ENCODE measurements around the gene PRTFDC1. TPM values are rescaled to one million over a fixed set of nuclear protein-coding genes. Genes with fewer than 3 reads are reported as not detected.

PRTFDC1 gene
- total RNA-seq, 3 donors from 2014 or later (not counting 1 experiment from before 2014, with no cell fraction given), result 1.2 to 1.9 (median 1.4) TPM

DNA sequence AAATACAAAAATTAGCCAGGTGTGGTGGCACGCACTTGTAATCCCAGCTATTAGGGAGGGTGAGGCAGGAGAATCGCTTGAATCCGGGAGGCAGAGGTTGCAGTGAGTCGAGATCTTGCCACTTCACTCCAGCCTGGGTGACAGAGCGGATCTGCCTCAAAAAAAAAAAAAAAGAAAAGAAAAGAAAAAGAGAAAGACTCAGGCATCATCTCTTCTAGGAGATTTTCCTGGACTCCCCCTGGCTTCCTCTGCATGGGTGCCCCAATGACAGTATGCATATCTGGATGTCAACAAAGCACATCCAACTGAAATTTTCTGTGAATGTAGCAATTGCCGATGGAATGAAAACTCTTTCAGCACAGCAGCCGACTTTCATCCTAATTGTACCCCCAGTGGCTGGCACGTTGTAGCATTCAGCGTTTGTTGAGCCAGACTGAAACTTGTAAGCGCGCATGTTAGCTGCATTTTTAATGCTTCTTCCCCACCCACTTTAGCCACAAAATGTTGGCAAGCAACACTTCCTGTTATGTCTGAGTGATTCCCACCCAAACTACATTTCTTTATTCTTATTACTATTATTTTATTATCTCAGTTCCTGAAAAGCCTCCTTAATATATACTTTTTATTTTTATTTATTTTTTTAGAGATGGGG is 70.2 kb downstream of the PRTFDC1 start:
- Mint-ChIP-seq H3K4me3 (peak overlapping the region; percentile 83), H3K9me3 (no peaks in the 10 kb centered on the region), H3K27ac (peak overlapping the region; percentile 58 to 77), H3K27me3 (ENCODE audit: low read depth in 2 of 2) (no peaks in the 10 kb centered on the region), H3K36me3 (no peaks in the 10 kb centered on the region), H3K4me1 (peaks cover 32 to 41% of the 10 kb centered on the region in 2 donors)
- Histone ChIP-seq H3K4me1 (ENCODE audit: control insufficient read depth, insufficient read depth, low read length) (peaks cover 24% of the 10 kb centered on the region), H3K27me3 (ENCODE audit: control insufficient read depth, insufficient read depth, low read length) (no peaks in the 10 kb centered on the region), H3K27ac (ENCODE audit: low read length) (peak overlapping the region; percentile 8), H3K4me3 (ENCODE audit: low read length) (peak overlapping the region; percentile 15), H3K9me3 (ENCODE audit: control insufficient read depth, insufficient read depth, low read length) (no peaks in the 10 kb centered on the region), H3K36me3 (ENCODE audit: control insufficient read depth, insufficient read depth, low read length) (no peaks in the 10 kb centered on the region)
- WGBS (ENCODE audit: insufficient coverage), result 44% methylated on average over 11 of the region's 11 CpGs
- DNase-seq, result peak in 1 of 2 donors; percentile 79
- ATAC-seq, result peak; percentile 41 to 71 (median 42)
- TF ChIP-seq, protein P1, sequence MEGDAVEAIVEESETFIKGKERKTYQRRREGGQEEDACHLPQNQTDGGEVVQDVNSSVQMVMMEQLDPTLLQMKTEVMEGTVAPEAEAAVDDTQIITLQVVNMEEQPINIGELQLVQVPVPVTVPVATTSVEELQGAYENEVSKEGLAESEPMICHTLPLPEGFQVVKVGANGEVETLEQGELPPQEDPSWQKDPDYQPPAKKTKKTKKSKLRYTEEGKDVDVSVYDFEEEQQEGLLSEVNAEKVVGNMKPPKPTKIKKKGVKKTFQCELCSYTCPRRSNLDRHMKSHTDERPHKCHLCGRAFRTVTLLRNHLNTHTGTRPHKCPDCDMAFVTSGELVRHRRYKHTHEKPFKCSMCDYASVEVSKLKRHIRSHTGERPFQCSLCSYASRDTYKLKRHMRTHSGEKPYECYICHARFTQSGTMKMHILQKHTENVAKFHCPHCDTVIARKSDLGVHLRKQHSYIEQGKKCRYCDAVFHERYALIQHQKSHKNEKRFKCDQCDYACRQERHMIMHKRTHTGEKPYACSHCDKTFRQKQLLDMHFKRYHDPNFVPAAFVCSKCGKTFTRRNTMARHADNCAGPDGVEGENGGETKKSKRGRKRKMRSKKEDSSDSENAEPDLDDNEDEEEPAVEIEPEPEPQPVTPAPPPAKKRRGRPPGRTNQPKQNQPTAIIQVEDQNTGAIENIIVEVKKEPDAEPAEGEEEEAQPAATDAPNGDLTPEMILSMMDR (IDR thresholded peaks at IDR 0.05), result no peak
- intact Hi-C loops (cut with micrococcal nuclease), result no loop called here

DNA sequence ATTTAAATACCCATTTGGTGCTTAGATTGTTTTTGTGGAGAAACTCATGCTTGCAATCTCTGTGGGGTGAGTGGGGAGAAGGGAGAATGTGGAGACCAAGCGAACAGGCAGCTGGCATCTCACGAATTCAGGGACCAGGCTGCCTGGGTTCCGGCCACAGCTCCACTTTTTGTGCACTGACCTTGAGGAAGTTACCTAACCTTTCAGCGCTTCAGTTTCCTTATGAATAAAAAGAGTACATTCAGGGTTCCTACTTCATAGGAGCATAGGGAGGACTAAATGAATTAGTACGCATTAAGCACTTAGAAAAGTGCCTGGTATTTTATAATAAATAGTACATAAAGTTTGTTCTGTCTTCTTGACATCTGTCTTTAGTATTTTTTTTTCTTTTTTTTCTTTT is 72.5 kb downstream of the PRTFDC1 start:
- H3K27me3 ChIP-seq (ENCODE audit: control insufficient read depth, insufficient read depth, low read length), result no peaks in the 10 kb centered on the region
- Mint-ChIP-seq H3K27ac (no peak overlapping the region), H3K36me3 (no peaks in the 10 kb centered on the region), H3K4me1 (peaks cover 24 to 27% of the 10 kb centered on the region in 2 donors), H3K9me3 (peaks cover 0 to 2% of the 10 kb centered on the region in 2 donors), H3K27me3 (ENCODE audit: low read depth in 2 of 2) (no peaks in the 10 kb centered on the region), H3K4me3 (no peak overlapping the region)
- H3K4me1 ChIP-seq (ENCODE audit: control insufficient read depth, insufficient read depth, low read length), result peaks cover 13% of the 10 kb centered on the region
- TF ChIP-seq, protein P1 (IDR thresholded peaks at IDR 0.05), result no peak
- intact Hi-C loops (cut with micrococcal nuclease), result no loop called here
- no peak overlapping the region for H3K27ac ChIP-seq (ENCODE audit: low read length)
- H3K4me3 ChIP-seq (ENCODE audit: low read length), result no peak overlapping the region
- H3K9me3 ChIP-seq (ENCODE audit: control insufficient read depth, insufficient read depth, low read length), result peaks cover 2% of the 10 kb centered on the region
- WGBS (ENCODE audit: insufficient coverage), result 92% methylated on average over 4 of the region's 5 CpGs
- no peak for DNase-seq
- H3K36me3 ChIP-seq (ENCODE audit: control insufficient read depth, insufficient read depth, low read length), result no peaks in the 10 kb centered on the region
- ATAC-seq, result no peak

DNA sequence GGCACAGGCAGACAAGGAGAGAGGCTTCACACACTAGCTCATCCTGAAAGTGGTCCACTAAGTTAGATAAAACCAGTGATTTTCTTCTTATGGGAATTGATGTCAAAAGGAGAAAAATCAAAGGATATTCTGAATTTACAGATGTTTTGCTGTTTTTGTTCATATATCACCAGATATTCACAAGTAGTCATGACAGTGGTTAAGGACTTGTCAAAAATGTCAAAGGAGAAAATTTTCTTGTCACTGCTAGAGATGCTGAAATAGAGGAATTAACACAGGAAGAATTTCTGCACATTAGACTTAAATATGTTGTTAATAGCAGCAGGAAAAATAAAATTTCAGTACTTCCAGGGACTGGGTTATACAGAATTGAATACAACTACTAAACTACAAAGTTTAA is 78.3 kb downstream of the PRTFDC1 start:
- Histone ChIP-seq H3K36me3 (ENCODE audit: control insufficient read depth, insufficient read depth, low read length) (no peaks in the 10 kb centered on the region), H3K9me3 (ENCODE audit: control insufficient read depth, insufficient read depth, low read length) (peaks cover 2% of the 10 kb centered on the region), H3K4me1 (ENCODE audit: control insufficient read depth, insufficient read depth, low read length) (peaks cover 8% of the 10 kb centered on the region), H3K4me3 (ENCODE audit: low read length) (no peak overlapping the region), H3K27me3 (ENCODE audit: control insufficient read depth, insufficient read depth, low read length) (no peaks in the 10 kb centered on the region), H3K27ac (ENCODE audit: low read length) (no peak overlapping the region)
- H3K36me3 Mint-ChIP-seq, result no peaks in the 10 kb centered on the region
- ATAC-seq (no peak), DNase-seq (no peak)
- H3K4me1 Mint-ChIP-seq, result peaks cover 16 to 20% of the 10 kb centered on the region in 2 donors
- no peak overlapping the region for H3K27ac Mint-ChIP-seq
- H3K27me3 Mint-ChIP-seq (ENCODE audit: low read depth in 2 of 2), result no peaks in the 10 kb centered on the region
- TF ChIP-seq, protein P1 (IDR thresholded peaks at IDR 0.05), result no peak
- no peak overlapping the region for H3K4me3 Mint-ChIP-seq
- intact Hi-C loops (cut with micrococcal nuclease), result no loop called here
- H3K9me3 Mint-ChIP-seq, result peaks cover 0 to 2% of the 10 kb centered on the region in 2 donors

DNA sequence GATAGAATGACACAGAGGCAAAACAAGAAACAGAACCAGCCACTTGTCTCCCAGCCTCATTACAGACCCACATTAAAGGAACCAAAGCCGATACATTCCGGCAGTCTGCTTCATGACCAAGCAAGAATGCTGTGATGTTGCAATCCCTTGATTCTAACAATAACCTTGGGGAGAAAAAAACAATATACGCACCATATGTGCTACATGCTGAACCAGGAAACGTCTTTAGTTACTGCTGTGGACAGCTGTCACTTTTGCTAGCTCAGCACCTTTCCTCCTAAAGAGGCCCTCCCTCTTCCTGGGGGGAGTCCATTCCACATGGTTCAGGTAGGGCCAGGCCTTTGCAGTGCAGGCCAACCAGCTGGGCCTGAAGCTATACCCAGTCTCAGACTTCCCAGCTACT is 79.1 kb downstream of the PRTFDC1 start:
- H3K36me3 Mint-ChIP-seq, result no peaks in the 10 kb centered on the region
- peak overlapping the region in 1 of 2 donors; percentile 58 for H3K27ac Mint-ChIP-seq
- DNase-seq, result no peak
- H3K27me3 Mint-ChIP-seq (ENCODE audit: low read depth in 2 of 2), result no peaks in the 10 kb centered on the region
- intact Hi-C loops (cut with micrococcal nuclease), result no loop called here
- Histone ChIP-seq H3K4me1 (ENCODE audit: control insufficient read depth, insufficient read depth, low read length) (peaks cover 8% of the 10 kb centered on the region), H3K27ac (ENCODE audit: low read length) (no peak overlapping the region), H3K27me3 (ENCODE audit: control insufficient read depth, insufficient read depth, low read length) (no peaks in the 10 kb centered on the region), H3K4me3 (ENCODE audit: low read length) (no peak overlapping the region), H3K9me3 (ENCODE audit: control insufficient read depth, insufficient read depth, low read length) (peaks cover 2% of the 10 kb centered on the region), H3K36me3 (ENCODE audit: control insufficient read depth, insufficient read depth, low read length) (no peaks in the 10 kb centered on the region)
- peaks cover 16 to 20% of the 10 kb centered on the region in 2 donors for H3K4me1 Mint-ChIP-seq
- peaks cover 0 to 2% of the 10 kb centered on the region in 2 donors for H3K9me3 Mint-ChIP-seq
- ATAC-seq, result peak; percentile 41 to 72 (median 69)
- no peak overlapping the region for H3K4me3 Mint-ChIP-seq
- TF ChIP-seq, protein P1 (IDR thresholded peaks at IDR 0.05), result no peak
- 32% methylated on average over 4 of the region's 4 CpGs for WGBS (ENCODE audit: insufficient coverage)

Measured in natural killer cell (primary cell).